HG03066 (cell line): ENCODE results near the gene GTPBP3.

Experiments used
- ATAC-seq: cut with Tn5 transposase; IDR thresholded peaks from one replicate; pipeline ENCODE4 v1.9.1; 2021; ENCODE audit warnings: low read depth; ENCODE audit not compliant: unreplicated experiment

The GTPBP3 gene

DNA sequence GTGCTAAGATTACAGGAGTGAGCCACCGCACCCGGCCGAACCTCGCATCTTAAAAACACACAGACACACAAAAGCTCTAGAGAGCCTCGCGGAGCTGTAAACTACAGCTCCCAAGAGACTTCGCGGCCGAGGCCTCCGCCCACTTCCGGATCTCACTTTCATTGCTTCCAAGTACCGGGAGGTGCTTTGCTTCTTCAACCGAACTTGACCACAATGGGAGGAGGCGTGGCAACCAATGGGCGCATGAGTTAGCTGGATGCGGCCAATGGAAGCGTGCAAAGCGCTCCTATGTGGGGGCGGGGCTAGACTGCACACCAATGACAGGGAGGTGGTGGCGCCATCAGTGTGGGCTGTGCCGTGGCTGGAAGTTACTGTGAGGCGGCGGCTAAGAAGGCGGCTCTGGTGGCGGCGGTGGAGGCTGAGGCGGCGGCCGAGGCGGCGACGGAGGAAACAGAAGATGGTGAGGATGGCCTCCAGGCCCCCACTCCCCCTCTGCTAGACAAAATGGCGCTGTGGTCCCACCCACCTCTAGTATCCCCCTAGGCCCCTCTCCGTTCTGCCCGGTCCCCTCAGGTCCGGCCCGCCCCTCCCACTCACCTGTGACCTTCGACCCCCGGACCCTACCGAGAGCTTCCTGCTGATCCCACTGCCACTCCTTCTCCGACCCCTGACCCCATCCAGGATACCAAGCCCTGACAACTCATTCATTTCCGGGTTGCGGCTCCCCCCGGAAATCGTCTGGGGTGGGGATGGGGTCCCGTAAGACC lies 28.0 kb upstream of the GTPBP3 start, which contains the start of gene DDA1:
DDA1 (plus strand) TSS at position 366 of the 767 bp plus-strand sequence; CDS start at position 458, 92 bp downstream.
- ATAC-seq: peak; percentile 71

GRCh38 chr19:17309965-17310461 lies 27.3 kb upstream of the GTPBP3 start:
- ATAC-seq: no peak

GRCh38 chr19:17311455-17312188 lies 25.7 kb upstream of the GTPBP3 start:
- ATAC-seq: no peak

DNA sequence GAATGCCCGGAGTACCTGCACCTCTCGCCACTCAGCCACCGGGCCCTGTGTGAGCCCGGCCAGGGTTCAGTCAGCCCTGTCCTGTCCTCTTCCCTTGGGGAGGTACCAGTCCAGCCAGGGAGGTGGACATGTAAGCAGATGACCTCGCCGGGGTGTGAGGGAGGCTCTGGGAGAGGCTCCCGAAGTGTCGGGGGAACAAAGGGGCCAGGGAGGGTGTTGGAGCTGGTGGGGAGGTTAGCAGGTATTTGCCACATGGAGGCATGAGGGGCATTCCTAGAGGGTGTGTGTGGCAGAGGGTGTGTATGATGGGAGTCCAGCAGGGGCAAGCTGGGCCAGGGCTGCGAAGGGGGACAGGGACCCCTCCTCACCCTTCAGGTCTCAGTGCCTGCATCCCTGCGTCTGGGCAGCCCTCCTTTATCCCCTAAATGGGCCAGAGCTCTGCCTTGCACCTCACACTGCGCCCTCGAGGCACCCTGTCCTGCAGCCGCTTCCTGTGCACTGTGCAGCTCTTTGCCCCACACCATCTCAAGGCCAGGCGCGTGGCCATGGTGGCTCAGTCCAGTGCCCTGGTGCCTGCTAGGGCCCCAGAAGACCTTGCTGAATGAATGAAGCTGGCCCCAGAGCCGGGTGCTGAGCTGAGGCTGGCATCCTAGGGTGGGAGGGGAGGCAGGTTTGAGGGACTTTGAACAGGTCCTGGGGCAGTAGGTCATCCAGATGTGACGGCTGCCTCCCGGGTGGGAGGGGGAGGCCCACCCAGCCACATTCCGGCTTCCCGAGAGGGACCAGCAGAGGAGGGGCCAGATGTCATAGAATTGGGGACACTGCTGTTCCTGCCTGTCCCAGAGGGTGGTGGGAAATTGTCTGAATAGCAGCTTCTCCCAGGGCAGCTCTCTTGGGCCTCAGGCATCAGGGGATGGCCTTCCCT lies 24.9 kb upstream of the GTPBP3 start:
- ATAC-seq: no peak

DNA sequence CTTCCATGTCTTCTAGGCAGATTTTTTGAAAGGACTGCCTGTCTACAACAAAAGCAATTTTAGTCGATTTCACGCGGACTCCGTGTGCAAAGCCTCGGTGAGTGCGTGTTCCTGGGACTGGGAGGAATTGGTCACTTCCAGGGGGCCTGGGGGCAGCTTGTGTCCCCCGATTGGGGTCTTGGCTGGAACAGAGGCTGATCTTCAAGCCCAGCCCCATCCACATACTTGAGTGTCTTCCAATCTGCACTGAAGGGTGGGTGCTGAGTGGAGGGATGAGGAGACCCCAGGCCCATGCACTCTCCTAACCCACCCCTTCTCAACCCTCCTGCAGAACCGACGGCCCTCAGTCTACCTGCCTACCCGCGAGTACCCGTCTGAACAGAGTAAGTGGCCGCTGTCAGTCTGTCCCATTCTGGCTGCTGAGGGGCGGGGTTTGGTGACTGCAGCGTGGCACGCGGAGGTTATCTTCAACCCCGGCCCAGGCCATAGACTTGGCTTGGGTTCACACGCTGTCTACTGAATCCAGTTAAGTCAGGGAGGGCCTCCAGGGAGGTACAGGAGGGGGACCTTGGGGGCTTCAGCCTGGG lies 23.3 kb upstream of the GTPBP3 start:
- ATAC-seq: no peak

DNA sequence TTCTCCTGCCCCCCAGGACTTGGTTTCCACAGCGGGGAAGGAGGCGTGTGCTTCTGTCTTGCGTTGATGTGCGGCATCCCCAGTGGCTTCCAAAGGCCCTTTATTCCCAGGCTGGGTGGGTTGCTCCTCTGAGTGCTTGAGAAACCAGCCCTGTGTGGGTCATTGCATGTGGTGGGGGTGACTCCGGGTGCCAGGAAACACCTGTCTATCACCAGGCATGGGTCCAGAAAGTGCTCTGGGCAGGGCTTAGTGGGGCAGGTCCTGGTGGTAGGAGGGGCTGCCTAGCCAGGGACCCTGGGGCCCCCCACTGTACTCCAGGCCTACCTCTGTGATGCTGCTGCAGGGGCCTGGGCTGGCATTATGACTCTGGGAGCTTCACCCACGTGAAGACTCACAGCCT lies 18.4 kb upstream of the GTPBP3 start:
- ATAC-seq: no peak

- ATAC-seq: no peak
Observed at GRCh38 chr19:17319473-17320238, 17.7 kb upstream of the GTPBP3 start.

DNA sequence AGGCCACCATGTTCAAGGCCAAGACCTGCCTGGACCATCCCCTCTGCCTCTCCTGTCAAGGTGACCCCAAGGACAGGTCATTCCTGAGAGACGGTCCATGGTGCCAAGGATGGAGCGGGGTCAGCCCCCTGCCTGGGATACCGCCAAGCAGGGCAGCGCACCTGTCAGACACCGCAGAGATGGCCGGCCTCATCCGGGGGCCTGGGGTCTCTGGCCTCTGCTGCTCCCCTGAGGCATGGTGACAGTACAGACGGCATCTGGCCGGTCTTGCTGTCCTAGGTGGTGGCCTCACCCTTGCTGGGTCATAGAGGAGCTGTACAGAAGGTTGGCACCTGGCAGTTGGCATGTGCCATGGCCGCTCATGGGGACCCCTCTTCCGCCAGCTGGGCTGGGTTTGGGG lies 16.9 kb upstream of the GTPBP3 start:
- ATAC-seq: no peak

- ATAC-seq: no peak
Observed at GRCh38 chr19:17321655-17322489, 15.5 kb upstream of the GTPBP3 start.

DNA sequence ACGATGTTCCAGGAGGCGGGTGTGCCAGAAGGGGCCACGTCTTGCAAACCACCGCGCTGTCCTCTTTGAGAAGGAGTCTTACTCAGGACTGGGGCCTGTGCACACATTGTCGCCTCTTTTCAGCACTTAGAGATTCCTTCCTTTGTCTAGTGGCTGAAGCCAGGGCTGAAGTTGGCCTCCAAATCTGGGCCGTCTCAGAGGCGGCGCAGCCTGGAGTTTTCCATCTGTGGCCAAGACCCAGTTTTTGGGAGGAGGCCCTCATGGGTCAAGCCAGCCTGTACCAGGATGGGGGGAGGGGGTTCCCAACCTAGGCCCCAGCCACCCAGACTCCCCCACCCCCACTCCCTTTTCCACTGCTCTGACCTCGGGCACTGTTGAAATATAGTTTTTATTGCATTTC lies 14.5 kb upstream of the GTPBP3 start:
- ATAC-seq: no peak

- ATAC-seq: no peak
Observed at GRCh38 chr19:17323300-17323963, 13.9 kb upstream of the GTPBP3 start.

- no peak for ATAC-seq
Observed at GRCh38 chr19:17323964-17324332, 13.4 kb upstream of the GTPBP3 start.

DNA sequence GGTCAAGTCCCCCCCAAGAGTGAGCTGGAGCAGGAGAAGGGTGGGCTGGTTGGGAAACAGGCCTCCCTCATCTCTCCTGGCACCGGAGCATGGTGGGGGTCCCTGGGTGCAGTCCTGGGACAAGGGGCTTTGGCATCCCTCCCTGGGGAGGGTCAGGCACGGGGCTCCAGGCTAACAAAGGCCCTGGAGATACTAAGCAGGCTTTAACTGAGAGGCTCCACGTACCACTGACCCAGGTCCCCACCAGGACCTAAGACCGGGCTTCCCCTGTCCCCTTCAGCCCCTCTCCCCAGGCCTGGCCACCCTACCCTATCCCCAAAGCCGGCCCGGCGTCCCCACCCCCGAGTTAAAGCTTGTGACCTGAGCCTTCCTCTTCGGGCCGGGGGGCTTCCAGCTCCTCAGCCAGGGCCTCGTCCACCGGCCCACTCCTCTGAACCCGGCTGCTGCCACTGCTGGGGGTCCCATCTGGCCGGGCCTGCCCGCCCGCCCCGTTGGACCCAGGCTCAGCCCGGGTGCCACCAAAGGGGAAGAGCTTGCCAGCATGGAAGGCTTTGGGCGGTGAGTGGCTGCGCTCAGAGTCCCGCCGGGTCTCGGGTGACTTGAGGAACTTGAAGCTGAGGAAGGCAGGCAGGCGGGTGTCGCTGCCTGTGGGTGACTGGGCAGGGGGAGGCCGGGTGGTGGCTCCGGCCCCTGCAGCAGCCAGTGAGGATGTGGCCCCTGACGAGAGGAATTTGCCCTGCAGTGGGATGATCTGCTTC lies 12.8 kb upstream of the GTPBP3 start:
- ATAC-seq: no peak

GRCh38 chr19:17325133-17325532 lies 12.2 kb upstream of the GTPBP3 start:
- no peak for ATAC-seq

DNA sequence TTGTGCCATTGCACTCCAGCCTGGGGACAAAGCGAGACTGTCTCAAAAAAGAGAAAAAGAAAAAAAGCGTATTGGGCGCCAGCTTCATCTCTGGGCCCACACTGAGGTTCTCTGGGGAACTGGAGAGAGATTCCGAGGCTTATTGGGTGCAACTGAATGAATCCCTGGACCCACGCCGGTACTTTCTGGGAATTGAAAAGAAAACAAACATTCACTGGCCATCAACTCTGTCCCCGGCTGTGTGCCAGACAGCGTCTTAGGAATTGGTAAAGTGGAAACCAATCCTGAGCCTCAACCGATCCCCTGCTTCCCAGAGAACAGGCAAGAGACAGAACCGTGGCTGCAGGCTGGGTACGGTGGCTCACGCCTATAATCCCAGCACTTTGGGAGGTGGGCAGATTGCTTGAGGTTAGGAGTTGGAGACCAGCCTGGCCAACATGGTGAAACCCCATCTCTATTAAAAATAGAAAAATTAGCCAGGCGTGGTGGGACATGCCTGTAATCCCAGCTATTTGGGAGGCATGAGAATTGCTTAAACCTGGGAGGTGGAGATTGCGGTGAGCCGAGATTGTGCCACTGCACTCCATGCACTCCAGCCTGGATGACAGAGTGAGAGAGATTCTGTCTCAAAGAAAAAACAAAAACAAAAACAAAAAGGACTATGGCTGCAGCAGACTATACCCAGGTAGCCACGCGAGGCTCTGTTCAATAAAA lies 11.3 kb upstream of the GTPBP3 start:
- no peak for ATAC-seq

GRCh38 chr19:17326595-17326966 lies 10.8 kb upstream of the GTPBP3 start:
- no peak for ATAC-seq

GRCh38 chr19:17327068-17327653 lies 10.2 kb upstream of the GTPBP3 start:
- no peak for ATAC-seq
